ENCODE measurements around the gene AK5. TPM values are rescaled to one million over a fixed set of nuclear protein-coding genes. Genes with fewer than 3 reads are reported as not detected.
A peak's percentile ranks its signal among the peaks of the same experiment; 100 is the strongest.

The AK5 gene
- total and polyA plus RNA-seq, 9 donors = 5.3 to 10.3 (median 9.0) TPM

GRCh38 chr1:77533660-77534305 is 252.0 kb downstream of the AK5 start:
- 10% methylated on average over 4 of the region's 11 CpGs for WGBS (ENCODE audit: insufficient coverage)
- no peaks in the 10 kb centered on the region for H3K36me3 ChIP-seq (ENCODE audit: control insufficient read depth, insufficient read depth, low read length)
- no peak overlapping the region for H3K27ac ChIP-seq (ENCODE audit: low read length)
- no peaks in the 10 kb centered on the region for H3K27me3 ChIP-seq (ENCODE audit: control insufficient read depth, insufficient read depth, low read length)
- H3K4me3 ChIP-seq (ENCODE audit: low read length) = no peak overlapping the region
- DNase-seq = peak; percentile 71
- H3K4me1 ChIP-seq (ENCODE audit: control insufficient read depth, insufficient read depth, low read length) = peaks cover 7% of the 10 kb centered on the region
- no peaks in the 10 kb centered on the region for H3K9me3 ChIP-seq (replicated peaks; ENCODE audit: control insufficient read depth, low read depth, low read length)

GRCh38 chr1:77534456-77534855 is 252.6 kb downstream of the AK5 start:
- DNase-seq = no peak
- Histone ChIP-seq H3K9me3 (replicated peaks; ENCODE audit: control insufficient read depth, low read depth, low read length) (no peaks in the 10 kb centered on the region), H3K4me3 (ENCODE audit: low read length) (no peak overlapping the region), H3K27ac (ENCODE audit: low read length) (no peak overlapping the region), H3K27me3 (ENCODE audit: control insufficient read depth, insufficient read depth, low read length) (no peaks in the 10 kb centered on the region), H3K36me3 (ENCODE audit: control insufficient read depth, insufficient read depth, low read length) (no peaks in the 10 kb centered on the region), H3K4me1 (ENCODE audit: control insufficient read depth, insufficient read depth, low read length) (peaks cover 12% of the 10 kb centered on the region)
- no CpG with 5 or more reads among the region's 5 CpGs for WGBS (ENCODE audit: insufficient coverage)

GRCh38 chr1:77536813-77537212 is 255.0 kb downstream of the AK5 start:
- WGBS (ENCODE audit: insufficient coverage) = 76% methylated on average over 2 of the region's 2 CpGs
- H3K36me3 ChIP-seq (ENCODE audit: control insufficient read depth, insufficient read depth, low read length) = no peaks in the 10 kb centered on the region
- H3K4me1 ChIP-seq (ENCODE audit: control insufficient read depth, insufficient read depth, low read length) = peaks cover 18% of the 10 kb centered on the region
- H3K9me3 ChIP-seq (replicated peaks; ENCODE audit: control insufficient read depth, low read depth, low read length) = no peaks in the 10 kb centered on the region
- no peak overlapping the region for H3K27ac ChIP-seq (ENCODE audit: low read length)
- no peaks in the 10 kb centered on the region for H3K27me3 ChIP-seq (ENCODE audit: control insufficient read depth, insufficient read depth, low read length)
- H3K4me3 ChIP-seq (ENCODE audit: low read length) = no peak overlapping the region
- DNase-seq = peak; percentile 16

GRCh38 chr1:77538956-77539518 is 257.2 kb downstream of the AK5 start:
- H3K9me3 ChIP-seq (replicated peaks; ENCODE audit: control insufficient read depth, low read depth, low read length) = no peaks in the 10 kb centered on the region
- no peak overlapping the region for H3K4me3 ChIP-seq (ENCODE audit: low read length)
- H3K27ac ChIP-seq (ENCODE audit: low read length) = peak overlapping the region; percentile 83
- DNase-seq = peak; percentile 86
- H3K4me1 ChIP-seq (ENCODE audit: control insufficient read depth, insufficient read depth, low read length) = peaks cover 13% of the 10 kb centered on the region
- no peaks in the 10 kb centered on the region for H3K36me3 ChIP-seq (ENCODE audit: control insufficient read depth, insufficient read depth, low read length)
- H3K27me3 ChIP-seq (ENCODE audit: control insufficient read depth, insufficient read depth, low read length) = no peaks in the 10 kb centered on the region
- WGBS (ENCODE audit: insufficient coverage) = no CpG with 5 or more reads among the region's 7 CpGs

GRCh38 chr1:77539519-77540142 is 257.8 kb downstream of the AK5 start:
- Histone ChIP-seq H3K27me3 (ENCODE audit: control insufficient read depth, insufficient read depth, low read length) (no peaks in the 10 kb centered on the region), H3K36me3 (ENCODE audit: control insufficient read depth, insufficient read depth, low read length) (no peaks in the 10 kb centered on the region), H3K4me1 (ENCODE audit: control insufficient read depth, insufficient read depth, low read length) (peaks cover 13% of the 10 kb centered on the region), H3K4me3 (ENCODE audit: low read length) (no peak overlapping the region), H3K9me3 (replicated peaks; ENCODE audit: control insufficient read depth, low read depth, low read length) (no peaks in the 10 kb centered on the region), H3K27ac (ENCODE audit: low read length) (peak overlapping the region; percentile 83)
- peak; percentile 70 for DNase-seq
- WGBS (ENCODE audit: insufficient coverage) = 65% methylated on average over 2 of the region's 4 CpGs

GRCh38 chr1:77540501-77541161 is 258.8 kb downstream of the AK5 start:
- Histone ChIP-seq H3K27ac (ENCODE audit: low read length) (no peak overlapping the region), H3K4me3 (ENCODE audit: low read length) (no peak overlapping the region), H3K36me3 (ENCODE audit: control insufficient read depth, insufficient read depth, low read length) (no peaks in the 10 kb centered on the region), H3K9me3 (replicated peaks; ENCODE audit: control insufficient read depth, low read depth, low read length) (no peaks in the 10 kb centered on the region), H3K4me1 (ENCODE audit: control insufficient read depth, insufficient read depth, low read length) (peaks cover 13% of the 10 kb centered on the region), H3K27me3 (ENCODE audit: control insufficient read depth, insufficient read depth, low read length) (no peaks in the 10 kb centered on the region)
- DNase-seq = no peak
- no CpG with 5 or more reads among the region's 6 CpGs for WGBS (ENCODE audit: insufficient coverage)

GRCh38 chr1:77541162-77541545 is 259.3 kb downstream of the AK5 start:
- DNase-seq = no peak
- 100% methylated on average over 1 of the region's 5 CpGs for WGBS (ENCODE audit: insufficient coverage)
- Histone ChIP-seq H3K27ac (ENCODE audit: low read length) (no peak overlapping the region), H3K4me1 (ENCODE audit: control insufficient read depth, insufficient read depth, low read length) (peaks cover 13% of the 10 kb centered on the region), H3K36me3 (ENCODE audit: control insufficient read depth, insufficient read depth, low read length) (no peaks in the 10 kb centered on the region), H3K9me3 (replicated peaks; ENCODE audit: control insufficient read depth, low read depth, low read length) (no peaks in the 10 kb centered on the region), H3K27me3 (ENCODE audit: control insufficient read depth, insufficient read depth, low read length) (no peaks in the 10 kb centered on the region), H3K4me3 (ENCODE audit: low read length) (no peak overlapping the region)

GRCh38 chr1:77542813-77543420 is 261.1 kb downstream of the AK5 start:
- DNase-seq = no peak
- H3K27me3 ChIP-seq (ENCODE audit: control insufficient read depth, insufficient read depth, low read length) = no peaks in the 10 kb centered on the region
- WGBS (ENCODE audit: insufficient coverage) = no CpG with 5 or more reads among the region's 3 CpGs
- H3K27ac ChIP-seq (ENCODE audit: low read length) = no peak overlapping the region
- H3K4me1 ChIP-seq (ENCODE audit: control insufficient read depth, insufficient read depth, low read length) = peaks cover 13% of the 10 kb centered on the region
- H3K36me3 ChIP-seq (ENCODE audit: control insufficient read depth, insufficient read depth, low read length) = no peaks in the 10 kb centered on the region
- H3K4me3 ChIP-seq (ENCODE audit: low read length) = no peak overlapping the region
- H3K9me3 ChIP-seq (replicated peaks; ENCODE audit: control insufficient read depth, low read depth, low read length) = no peaks in the 10 kb centered on the region

GRCh38 chr1:77543822-77544448 is 262.1 kb downstream of the AK5 start:
- Histone ChIP-seq H3K27me3 (ENCODE audit: control insufficient read depth, insufficient read depth, low read length) (no peaks in the 10 kb centered on the region), H3K4me1 (ENCODE audit: control insufficient read depth, insufficient read depth, low read length) (peaks cover 13% of the 10 kb centered on the region), H3K27ac (ENCODE audit: low read length) (no peak overlapping the region), H3K4me3 (ENCODE audit: low read length) (no peak overlapping the region), H3K9me3 (replicated peaks; ENCODE audit: control insufficient read depth, low read depth, low read length) (no peaks in the 10 kb centered on the region), H3K36me3 (ENCODE audit: control insufficient read depth, insufficient read depth, low read length) (no peaks in the 10 kb centered on the region)
- DNase-seq = no peak
- no CpG with 5 or more reads among the region's 4 CpGs for WGBS (ENCODE audit: insufficient coverage)

All from muscle of leg (tissue), 11 donors.